Measurements from ENCODE around the gene THRSP. TPM values are rescaled to one million over a fixed set of nuclear protein-coding genes. Genes with fewer than 3 reads are reported as not detected.
A peak's percentile ranks its signal among the peaks of the same experiment; 100 is the strongest.

THRSP gene
- total RNA-seq, 1 experiment from 2014 or later, result not detected

GRCh38 chr11:78030429-78031325 is 33.0 kb upstream of the THRSP start:
- H3K27me3 Mint-ChIP-seq (ENCODE audit: low read depth), result no peaks in the 10 kb centered on the region
- Histone ChIP-seq H2BK120ac (ENCODE audit: low read depth, low read length, poor library complexity, severe bottlenecking) (no peak overlapping the region), H3K79me2 (ENCODE audit: insufficient read depth, low read length) (no peaks in the 10 kb centered on the region), H3K18ac (ENCODE audit: insufficient read length, low read depth, low read length) (no peak overlapping the region), H3K23me2 (ENCODE audit: insufficient read length, low read depth, low read length, poor library complexity, severe bottlenecking) (no peaks in the 10 kb centered on the region), H2BK5ac (ENCODE audit: insufficient read length, low read length) (no peak overlapping the region), H4K91ac (ENCODE audit: insufficient read length, low read depth, low read length) (no peak overlapping the region), H3K27me3 (ENCODE audit: insufficient read depth, low read length) (no peaks in the 10 kb centered on the region), H3T11ph (ENCODE audit: low read length) (no peak overlapping the region), H3K4ac (ENCODE audit: low read depth, low read length) (no peak overlapping the region), H4K8ac (replicated peaks; ENCODE audit: insufficient read length, low read depth, low read length) (no peak overlapping the region), H4K20me1 (ENCODE audit: control insufficient read depth, insufficient read depth, insufficient read length) (no peaks in the 10 kb centered on the region), H3K27ac (ENCODE audit: insufficient read length, low read depth, low read length) (no peak overlapping the region), H3K4me1 (ENCODE audit: insufficient read depth, low read length) (no peaks in the 10 kb centered on the region), H3K9me3 (ENCODE audit: control insufficient read depth, low read depth, low read length) (no peaks in the 10 kb centered on the region), H3K79me1 (ENCODE audit: insufficient read depth, low read depth, low read length, poor library complexity, severe bottlenecking) (no peaks in the 10 kb centered on the region), H2BK12ac (ENCODE audit: insufficient read length, low read depth, low read length) (no peak overlapping the region), H3K14ac (ENCODE audit: insufficient read depth, low read length) (no peak overlapping the region), H2BK20ac (ENCODE audit: low read depth, low read length, poor library complexity, severe bottlenecking) (no peak overlapping the region), H3K23ac (ENCODE audit: insufficient read length, low read depth, low read length) (no peak overlapping the region), H2BK15ac (ENCODE audit: low read depth, low read length) (no peak overlapping the region), H4K5ac (ENCODE audit: insufficient read length, low read depth, low read length) (no peak overlapping the region), H3K56ac (ENCODE audit: insufficient read length, low read depth, low read length) (no peak overlapping the region), H2AK5ac (ENCODE audit: insufficient read length, low read length) (no peak overlapping the region), H3K4me2 (ENCODE audit: insufficient read depth, insufficient read length, low read length) (no peak overlapping the region), H2AFZ (ENCODE audit: low read length) (no peak overlapping the region), H3K9ac (ENCODE audit: extremely low read depth, insufficient read length, low read length) (no peak overlapping the region)
- DNase-seq, result no peak
- no peak overlapping the region for H3K4me3 Mint-ChIP-seq
- H3K27ac Mint-ChIP-seq, result peak overlapping the region in 2 of 3 experiments; percentile 60 to 87; a peak in 2 of 7 replicates
- no CpG with 5 or more reads among the region's 7 CpGs for WGBS (ENCODE audit: extremely low coverage, insufficient read length, low lambda C conversion rate)
- peaks cover 6 to 17% of the 10 kb centered on the region in 2 experiments for H3K4me1 Mint-ChIP-seq
- no peaks in the 10 kb centered on the region for H3K36me3 Mint-ChIP-seq (ENCODE audit: insufficient read depth in 1 of 3, low read depth in 3 of 3)
- TF ChIP-seq CTCF (conservative IDR thresholded peaks at IDR 0.05), result no peak
- peaks cover 0 to 5% of the 10 kb centered on the region in 2 experiments; a peak in 2 of 5 replicates for H3K9me3 Mint-ChIP-seq

All from H9 (cell line).